GM18858 (cell line): ENCODE data around the gene NSA2.

ENCODE experiments used
- ATAC-seq: cut with Tn5 transposase; IDR thresholded peaks from one replicate; pipeline ENCODE4 v1.9.1; 2021; ENCODE audit not compliant: unreplicated experiment

Gene NSA2

DNA sequence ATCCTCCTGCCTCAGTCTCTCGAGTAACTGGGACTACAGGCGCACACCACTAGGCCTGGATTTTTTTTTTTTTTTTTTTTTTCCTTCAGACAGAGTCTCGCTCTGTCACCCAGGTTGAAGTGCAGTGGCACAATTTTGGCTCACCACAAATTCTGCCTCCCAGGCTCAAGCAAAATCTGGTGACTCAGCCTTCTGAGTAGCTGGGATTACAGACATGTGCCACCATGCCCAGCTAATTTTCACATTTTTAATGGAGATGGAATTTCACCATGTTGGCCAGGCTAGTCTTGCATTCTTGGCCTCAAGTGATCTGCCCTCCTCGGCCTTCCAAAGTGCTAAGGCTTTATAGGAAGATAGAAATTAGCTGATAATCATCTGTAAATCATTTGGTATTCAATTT, 43.9 kb downstream of the NSA2 start:
- ATAC-seq = no peak

DNA sequence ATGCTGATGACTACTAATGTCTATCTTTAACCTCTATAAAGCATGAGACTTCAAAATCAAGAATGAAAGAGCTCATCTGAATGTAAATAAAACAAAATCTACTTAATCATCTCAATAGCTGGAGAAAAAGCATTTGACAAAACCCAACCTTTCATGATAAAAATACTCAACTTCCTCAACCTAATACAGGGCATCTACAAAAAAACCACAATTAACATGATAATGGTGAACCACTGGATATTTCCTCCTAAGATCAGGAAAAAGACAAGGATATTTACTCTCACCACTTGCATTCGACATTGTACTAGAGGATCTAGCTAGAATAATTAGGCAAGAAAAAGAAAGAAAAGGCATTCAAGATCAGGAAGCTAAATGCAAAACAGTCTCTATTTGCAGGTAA, 49.8 kb downstream of the NSA2 start:
- no peak for ATAC-seq

DNA sequence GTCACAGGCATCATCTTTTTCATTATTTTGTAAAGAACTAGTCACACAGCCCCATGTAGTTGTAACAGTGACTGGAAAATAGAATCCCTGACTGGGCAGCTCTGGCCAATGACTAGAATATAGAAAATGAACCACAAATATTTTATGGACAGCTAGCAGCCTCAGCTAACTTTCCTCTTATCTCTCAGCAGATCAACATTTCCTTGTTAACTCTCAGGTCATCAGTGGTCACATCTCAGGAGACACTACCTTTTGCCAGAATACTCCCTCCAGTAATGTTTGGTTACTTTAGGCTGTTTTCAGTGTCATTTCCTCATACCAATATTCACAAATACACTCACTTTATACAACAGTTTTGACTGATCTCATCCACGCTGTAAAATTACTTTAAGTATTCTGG, 55.2 kb downstream of the NSA2 start:
- no peak for ATAC-seq

DNA sequence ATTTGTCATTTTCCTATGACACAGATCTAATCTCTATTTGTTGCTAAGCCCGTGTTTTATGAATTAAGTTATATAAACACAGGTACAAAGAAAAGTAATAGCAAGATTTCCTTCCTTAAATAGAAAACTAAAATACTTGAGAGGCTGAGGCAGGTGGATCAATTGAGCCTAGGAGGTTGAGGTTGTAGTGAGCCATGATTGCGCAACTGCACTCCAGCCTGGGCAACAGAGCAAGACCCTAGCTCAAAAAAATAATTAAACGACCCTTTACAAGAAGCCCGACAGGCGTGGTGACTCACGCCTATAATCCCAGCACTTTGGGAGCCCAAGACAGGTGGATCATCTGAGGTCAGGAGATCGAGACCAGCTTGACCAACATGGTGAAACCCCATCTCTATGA, 62.4 kb downstream of the NSA2 start:
- no peak for ATAC-seq
